CD14-positive monocyte (primary cell): ENCODE results near the gene MAML1. TPM values are rescaled to one million over a fixed set of nuclear protein-coding genes. Genes with fewer than 3 reads are reported as not detected.

Experiments used
- DNase-seq, 3 donors: peaks; one replicate each; pipeline ENCODE4 v3.0.0-alpha.2; 2011 to 2022
- H2AFZ ChIP-seq: 2 replicates; pipeline ENCODE4 v1.6.0; 2012; ENCODE audit warnings: mild to moderate bottlenecking, low read depth, low read length, inconsistent platforms; ENCODE audit not compliant: insufficient read depth, poor library complexity, severe bottlenecking
- H3K27ac ChIP-seq, 2 donors: 1 replicate in 1 of 2; 2 replicates in 1 of 2; pipeline ENCODE4 v1.5.1; 2012 to 2013; ENCODE audit warnings: low read length in 2 of 2, control low read depth in 1 of 2, inconsistent platforms in 1 of 2, low read depth in 1 of 2, mild to moderate bottlenecking in 1 of 2
- H3K27me3 ChIP-seq, 2 donors: one replicate each; pipeline versions ENCODE4 v1.6.0 to v1.6.1; 2011 to 2013; ENCODE audit warnings: low read length in 2 of 2; ENCODE audit not compliant: control insufficient read depth in 2 of 2, insufficient read depth in 2 of 2
- H3K36me3 ChIP-seq, 2 donors: replicated peaks in 1 of 2; 1 replicate in 1 of 2; 2 replicates in 1 of 2; pipeline versions ENCODE4 v1.5.1 to v1.6.1; 2012 to 2013; ENCODE audit warnings: low read length in 2 of 2, control low read depth in 1 of 2, inconsistent platforms in 1 of 2, mild to moderate bottlenecking in 1 of 2; ENCODE audit not compliant: insufficient read depth in 2 of 2, control insufficient read depth in 1 of 2
- H3K4me1 ChIP-seq, 2 donors: 1 replicate in 1 of 2; 2 replicates in 1 of 2; pipeline versions ENCODE4 v1.5.1 to v1.6.1; 2012 to 2013; ENCODE audit warnings: low read length in 2 of 2, control low read depth in 1 of 2, inconsistent platforms in 1 of 2, mild to moderate bottlenecking in 1 of 2, moderate library complexity in 1 of 2; ENCODE audit not compliant: insufficient read depth in 2 of 2, control insufficient read depth in 1 of 2
- H3K4me2 ChIP-seq: replicated peaks from 2 replicates; pipeline ENCODE3; 2012; ENCODE audit warnings: low read length, moderate library complexity, mild to moderate bottlenecking; ENCODE audit not compliant: poor library complexity, severe bottlenecking; ENCODE audit errors: extremely low read depth
- H3K4me3 ChIP-seq, 3 experiments: fragments of 200-600 bp in 1 of 3; sonication (generic) in 1 of 3; replicated peaks in 1 of 3; 1 replicate in 2 of 3; 2 replicates in 1 of 3; pipeline ENCODE4 v1.5.1; 2011 to 2013; ENCODE audit warnings: low read length in 3 of 3, mild to moderate bottlenecking in 3 of 3, control low read depth in 2 of 3, low read depth in 2 of 3, inconsistent platforms in 1 of 3, moderate library complexity in 1 of 3
- H3K79me2 ChIP-seq: 2 replicates; pipeline ENCODE4 v1.6.0; 2012; ENCODE audit warnings: mild to moderate bottlenecking, control low read depth, inconsistent platforms, low read length, moderate library complexity; ENCODE audit not compliant: insufficient read depth
- H3K9ac ChIP-seq: 2 replicates; pipeline ENCODE4 v1.6.0; 2017; ENCODE audit warnings: low read length, mild to moderate bottlenecking; ENCODE audit not compliant: insufficient read depth, poor library complexity, severe bottlenecking
- H3K9me3 ChIP-seq, 2 donors: replicated peaks in 1 of 2; 1 replicate in 1 of 2; 2 replicates in 1 of 2; pipeline versions ENCODE4 v1.5.1 to v1.6.1; 2012 to 2013; ENCODE audit warnings: low read length in 2 of 2, control low read depth in 1 of 2; ENCODE audit not compliant: control insufficient read depth in 1 of 2, insufficient read depth in 1 of 2
- H4K20me1 ChIP-seq: 2 replicates; pipeline ENCODE4 v1.6.0; 2012; ENCODE audit warnings: mild to moderate bottlenecking, low read length, control low read depth, moderate library complexity; ENCODE audit not compliant: insufficient read depth
- H3K27ac Mint-ChIP-seq, 7 donors: one replicate each; pipeline ENCODE4 v1.8.0; 2020; ENCODE audit warnings: mild to moderate bottlenecking in 7 of 7, mixed read lengths in 7 of 7, moderate library complexity in 6 of 7, inconsistent platforms in 2 of 7
- H3K27me3 Mint-ChIP-seq, 3 donors: one replicate each; pipeline ENCODE4 v1.8.0; 2021 to 2022; ENCODE audit warnings: low read depth in 3 of 3, mild to moderate bottlenecking in 3 of 3, mixed read lengths in 3 of 3, moderate library complexity in 3 of 3, inconsistent platforms in 1 of 3
- H3K36me3 Mint-ChIP-seq, 2 donors: one replicate each; pipeline ENCODE4 v1.8.0; 2020; ENCODE audit warnings: mixed read lengths in 2 of 2, inconsistent platforms in 1 of 2, mild to moderate bottlenecking in 1 of 2
- H3K4me1 Mint-ChIP-seq: one replicate; pipeline ENCODE4 v1.8.0; 2020; ENCODE audit warnings: mild to moderate bottlenecking, mixed read lengths
- H3K4me3 Mint-ChIP-seq, 2 donors: one replicate each; pipeline ENCODE4 v1.8.0; 2020; ENCODE audit warnings: mild to moderate bottlenecking in 2 of 2, mixed read lengths in 2 of 2, moderate library complexity in 1 of 2
- H3K9me3 Mint-ChIP-seq, 7 donors: one replicate each; pipeline ENCODE4 v1.8.0; 2020 to 2022; ENCODE audit warnings: mixed read lengths in 7 of 7, mild to moderate bottlenecking in 6 of 7, moderate library complexity in 6 of 7, inconsistent platforms in 2 of 7
- CTCF ChIP-seq: fragments of 200-600 bp; IDR thresholded peaks from one replicate; pipeline ENCODE4 v1.8.0; 2022; ENCODE audit warnings: antibody characterized with exemption, mild to moderate bottlenecking
- WGBS: methylation state at CpG from one replicate; pipeline ENCODE4 v1.1.5; 2013; ENCODE audit warnings: missing lambda C conversion rate; ENCODE audit not compliant: insufficient coverage; 5-methylcytosine and 5-hydroxymethylcytosine counted together
- intact Hi-C, 2 donors: fragments of 100-400 bp; cut with micrococcal nuclease; formaldehyde crosslinking; loops; one replicate each; pipeline versions ENCODE4 v1.15.0 to v1.15.1; 2023
- polyA plus RNA-seq, 3 donors: library from polyadenylated mRNA; depleted of rRNA in 1 of 3; unstranded in 2 of 3; stranded (reverse) in 1 of 3; fragments of 300-500 nt in 2 of 3; fragments of >200 nt in 1 of 3; fragmentation: Illumina TruSeq in 2 of 3; gene quantifications; 1 replicate in 2 of 3; 2 replicates in 1 of 3; pipeline ENCODE4 v1.2.3, GENCODE V29; 2012 to 2021

The MAML1 gene
- polyA plus RNA-seq, 3 donors = 2.2 to 11.0 (median 2.7) TPM

DNA sequence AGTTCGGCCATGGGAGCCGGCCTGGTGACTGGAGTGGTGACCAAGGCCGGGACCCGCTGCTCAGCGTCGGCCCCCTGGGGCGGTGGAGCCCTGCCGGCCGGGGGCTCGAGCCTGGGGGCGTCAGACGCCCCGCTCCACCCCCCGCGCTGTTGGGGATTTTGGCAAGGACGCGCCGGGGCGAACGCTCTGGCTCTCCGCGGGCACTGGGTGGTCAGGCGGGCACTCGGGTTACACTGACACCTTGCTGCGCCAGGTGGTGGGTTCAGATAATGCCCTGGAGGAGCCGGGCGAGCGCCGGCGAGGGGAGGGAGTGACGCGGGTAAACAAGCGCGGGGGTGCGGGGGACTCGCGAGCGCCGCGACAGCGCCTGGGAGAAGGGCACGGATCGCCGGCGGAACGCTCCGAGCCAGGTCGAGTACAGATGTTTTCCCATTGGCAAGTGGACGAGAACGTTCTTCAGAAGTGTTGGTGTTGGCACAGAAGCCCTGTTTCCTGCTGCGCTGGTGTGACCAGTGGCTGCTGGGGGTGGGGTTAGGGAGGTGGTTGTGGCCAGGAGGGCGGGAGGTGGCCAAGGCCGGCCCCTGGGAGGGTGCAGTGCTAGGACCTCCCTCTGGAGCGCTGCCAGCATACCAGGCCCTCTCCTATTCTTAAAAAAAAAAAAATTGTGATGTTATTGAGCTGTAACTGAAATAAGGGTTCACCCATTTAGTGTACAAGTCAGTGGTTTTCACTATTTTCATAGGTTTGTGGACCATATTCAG is 88.9 kb downstream of the MAML1 start:
- Histone ChIP-seq H3K36me3 (peaks cover 41 to 42% of the 10 kb centered on the region in 2 donors), H3K9me3 (no peaks in the 10 kb centered on the region), H3K9ac (peak overlapping the region; percentile 100), H3K79me2 (peaks cover 59% of the 10 kb centered on the region), H2AFZ (peak overlapping the region; percentile 41), H4K20me1 (peaks cover 57% of the 10 kb centered on the region), H3K4me3 (peak overlapping the region; percentile 87 to 99 (median 87)), H3K27ac (peak overlapping the region; percentile 90 to 98), H3K4me1 (peaks cover 49 to 68% of the 10 kb centered on the region in 2 donors), H3K4me2 (peak overlapping the region; percentile 96), H3K27me3 (no peaks in the 10 kb centered on the region)
- H3K4me3 Mint-ChIP-seq = peak overlapping the region; percentile 93 to 94
- H3K4me1 Mint-ChIP-seq = peaks cover 63% of the 10 kb centered on the region
- under 1% methylated on average over 50 of the region's 54 CpGs for WGBS
- H3K27me3 Mint-ChIP-seq = peaks cover 6 to 12% (median 9%) of the 10 kb centered on the region in 3 donors
- peak overlapping the region; percentile 96 to 99 (median 98) for H3K27ac Mint-ChIP-seq
- peaks cover 0 to 3% (median 0%) of the 10 kb centered on the region in 7 donors for H3K9me3 Mint-ChIP-seq
- peak; percentile 22 for TF ChIP-seq CTCF
- intact Hi-C loops = loop anchor here (2.0 to 10.0 kb wide), 4 partner anchors 15 to 197 kb away; partner anchors contain the start of genes HNRNPH1 (in 1 of the 2) and MGAT4B (in 1 of the 2)
- DNase-seq = peak; percentile 79 to 90 (median 86)
- H3K36me3 Mint-ChIP-seq = peaks cover 43 to 48% of the 10 kb centered on the region in 2 donors

DNA sequence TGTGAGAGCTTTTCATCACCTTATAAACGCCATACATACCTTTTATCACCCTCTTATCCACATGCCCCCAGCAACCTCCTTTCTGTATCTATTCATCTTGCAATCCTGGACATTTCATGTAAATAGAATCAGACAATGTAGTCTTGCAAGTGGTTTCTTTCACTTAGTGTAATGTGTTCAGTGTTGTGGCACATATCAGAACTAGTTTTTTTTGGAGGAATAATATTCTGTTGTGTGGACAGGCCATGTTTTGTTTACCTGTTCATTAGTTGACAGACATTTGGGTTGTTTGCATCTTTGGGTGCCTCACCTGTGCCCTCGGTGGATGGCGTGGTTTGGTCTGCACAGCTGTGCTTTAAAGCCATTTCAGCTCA is 89.4 kb downstream of the MAML1 start:
- intact Hi-C loops = loop anchor here in 1 of 2 donors (10.0 kb wide), 2 partner anchors 153 to 197 kb away; partner anchors contain the start of gene HNRNPH1
- no peak for DNase-seq
- peaks cover 6 to 9% (median 7%) of the 10 kb centered on the region in 3 donors for H3K27me3 Mint-ChIP-seq
- H3K9me3 Mint-ChIP-seq = peaks cover 0 to 3% (median 0%) of the 10 kb centered on the region in 7 donors
- H3K9me3 ChIP-seq = no peaks in the 10 kb centered on the region
- peak overlapping the region; percentile 96 for H3K4me2 ChIP-seq
- H3K27ac Mint-ChIP-seq = peak overlapping the region; percentile 96 to 99 (median 98)
- peaks cover 63% of the 10 kb centered on the region for H4K20me1 ChIP-seq
- peak overlapping the region; percentile 100 for H3K9ac ChIP-seq
- H3K4me3 ChIP-seq = peak overlapping the region; percentile 87 to 99 (median 87)
- no peak for TF ChIP-seq CTCF
- peaks cover 49 to 53% of the 10 kb centered on the region in 2 donors for H3K36me3 Mint-ChIP-seq
- H2AFZ ChIP-seq = no peak overlapping the region
- no peaks in the 10 kb centered on the region for H3K27me3 ChIP-seq
- H3K4me1 Mint-ChIP-seq = peaks cover 68% of the 10 kb centered on the region
- 79% methylated on average over 2 of the region's 3 CpGs for WGBS
- H3K4me3 Mint-ChIP-seq = peak overlapping the region; percentile 93 to 94
- H3K36me3 ChIP-seq = peaks cover 46 to 48% of the 10 kb centered on the region in 2 donors
- peak overlapping the region in 1 of 2 donors; percentile 98 for H3K27ac ChIP-seq
- peaks cover 52 to 68% of the 10 kb centered on the region in 2 donors for H3K4me1 ChIP-seq
- peaks cover 59% of the 10 kb centered on the region for H3K79me2 ChIP-seq
